ENCODE data around the gene MXRA7.

The MXRA7 gene

DNA sequence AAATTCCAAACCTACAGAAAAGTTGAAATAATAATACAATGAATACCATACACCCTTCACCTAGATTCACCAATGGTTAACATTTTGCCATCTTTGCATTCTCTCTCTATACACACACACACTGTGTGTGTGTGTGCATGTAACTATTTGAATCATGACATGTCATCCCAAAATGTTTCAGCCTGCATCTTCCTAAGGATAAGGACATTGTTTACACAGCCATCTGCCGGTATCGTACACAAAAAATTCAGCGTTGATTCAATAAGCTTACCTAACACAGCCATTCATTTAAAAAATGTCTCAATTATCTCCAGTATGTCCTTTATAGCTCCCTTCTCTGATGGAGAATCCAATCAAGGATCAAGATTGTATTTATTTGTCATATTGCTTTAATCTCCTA is 3.9 kb downstream of the MXRA7 start:
- peak overlapping the region in 2 of 3 experiments; percentile 28 to 34 for H3K4me3 Mint-ChIP-seq
- H3K9me3 Mint-ChIP-seq = no peaks in the 10 kb centered on the region
- no peaks in the 10 kb centered on the region for H3K27me3 Mint-ChIP-seq (ENCODE audit: low read depth)
- H3K4me1 Mint-ChIP-seq = peaks cover 57% of the 10 kb centered on the region
- H3K27ac Mint-ChIP-seq = peak overlapping the region; percentile 26 to 68 (median 51)
- TF ChIP-seq, protein P1, sequence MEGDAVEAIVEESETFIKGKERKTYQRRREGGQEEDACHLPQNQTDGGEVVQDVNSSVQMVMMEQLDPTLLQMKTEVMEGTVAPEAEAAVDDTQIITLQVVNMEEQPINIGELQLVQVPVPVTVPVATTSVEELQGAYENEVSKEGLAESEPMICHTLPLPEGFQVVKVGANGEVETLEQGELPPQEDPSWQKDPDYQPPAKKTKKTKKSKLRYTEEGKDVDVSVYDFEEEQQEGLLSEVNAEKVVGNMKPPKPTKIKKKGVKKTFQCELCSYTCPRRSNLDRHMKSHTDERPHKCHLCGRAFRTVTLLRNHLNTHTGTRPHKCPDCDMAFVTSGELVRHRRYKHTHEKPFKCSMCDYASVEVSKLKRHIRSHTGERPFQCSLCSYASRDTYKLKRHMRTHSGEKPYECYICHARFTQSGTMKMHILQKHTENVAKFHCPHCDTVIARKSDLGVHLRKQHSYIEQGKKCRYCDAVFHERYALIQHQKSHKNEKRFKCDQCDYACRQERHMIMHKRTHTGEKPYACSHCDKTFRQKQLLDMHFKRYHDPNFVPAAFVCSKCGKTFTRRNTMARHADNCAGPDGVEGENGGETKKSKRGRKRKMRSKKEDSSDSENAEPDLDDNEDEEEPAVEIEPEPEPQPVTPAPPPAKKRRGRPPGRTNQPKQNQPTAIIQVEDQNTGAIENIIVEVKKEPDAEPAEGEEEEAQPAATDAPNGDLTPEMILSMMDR (IDR thresholded peaks at IDR 0.05; ENCODE audit: unreplicated experiment in 3 of 3) = no peak
- peaks cover 4% of the 10 kb centered on the region for H3K36me3 Mint-ChIP-seq (ENCODE audit: low read depth)

DNA sequence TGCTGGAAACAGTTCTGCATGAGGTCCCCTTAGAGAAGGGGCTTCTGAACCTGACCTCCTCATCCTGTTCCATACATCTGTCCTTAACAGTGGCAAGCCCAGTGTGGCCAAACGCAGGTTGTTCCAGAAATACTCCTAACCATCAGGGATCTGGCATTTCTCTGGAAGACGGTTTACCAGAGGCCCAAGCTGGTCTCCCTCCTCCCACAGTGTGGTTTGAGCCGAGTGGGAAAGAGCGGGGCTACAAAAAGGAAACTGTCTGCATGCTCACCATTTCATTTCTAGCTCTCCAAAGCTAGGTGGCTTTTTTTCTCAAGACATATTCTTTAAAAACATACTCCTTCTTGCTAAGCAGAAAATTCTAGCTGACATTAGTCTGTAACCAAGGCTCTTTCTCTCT is 6.0 kb downstream of the MXRA7 start:
- Mint-ChIP-seq H3K36me3 (ENCODE audit: low read depth) (peaks cover 4% of the 10 kb centered on the region), H3K27ac (peak overlapping the region; percentile 57 to 89 (median 77)), H3K27me3 (ENCODE audit: low read depth) (no peaks in the 10 kb centered on the region), H3K4me3 (peak overlapping the region in 1 of 3 experiments; percentile 25), H3K9me3 (no peaks in the 10 kb centered on the region), H3K4me1 (peaks cover 66% of the 10 kb centered on the region)
- TF ChIP-seq, protein P1 (IDR thresholded peaks at IDR 0.05; ENCODE audit: unreplicated experiment in 3 of 3) = no peak

DNA sequence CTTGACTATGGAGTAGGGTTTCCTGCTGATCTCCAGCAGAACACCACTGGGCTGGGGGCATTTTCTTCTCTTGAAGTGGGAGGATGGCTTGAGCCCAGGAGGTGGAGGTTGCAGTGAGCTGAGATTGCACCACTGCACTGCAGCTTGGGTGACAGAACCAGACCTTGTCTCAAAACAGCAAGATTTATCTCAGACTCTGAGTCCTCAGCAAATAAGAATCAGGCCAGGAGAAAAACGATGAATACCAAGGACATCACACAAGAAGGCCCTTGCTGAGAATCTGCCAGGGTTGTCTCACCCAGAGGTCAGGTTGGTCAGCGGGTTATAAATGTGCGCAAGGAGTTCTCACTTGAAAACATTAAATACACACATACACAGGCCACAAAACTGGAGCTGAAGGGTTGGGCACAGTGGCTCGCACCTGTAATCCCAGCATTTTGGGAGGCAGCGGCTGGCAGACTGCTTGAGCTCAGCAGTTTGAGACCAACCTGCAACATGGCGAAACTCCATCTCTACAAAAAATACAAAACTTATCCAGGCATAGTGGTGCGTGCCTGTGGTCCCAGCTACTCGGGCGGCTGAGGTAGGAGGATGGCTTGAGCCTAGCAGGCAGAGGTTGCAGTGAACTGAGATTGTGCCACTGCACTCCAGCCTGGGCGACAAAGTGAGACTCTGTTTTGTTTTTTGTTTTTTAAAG is 7.7 kb downstream of the MXRA7 start:
- H3K4me3 Mint-ChIP-seq = peak overlapping the region in 1 of 3 experiments; percentile 42
- TF ChIP-seq, protein P1 (IDR thresholded peaks at IDR 0.05; ENCODE audit: unreplicated experiment in 3 of 3) = no peak
- no peaks in the 10 kb centered on the region for H3K27me3 Mint-ChIP-seq (ENCODE audit: low read depth)
- H3K4me1 Mint-ChIP-seq = peaks cover 58% of the 10 kb centered on the region
- peaks cover 4% of the 10 kb centered on the region for H3K36me3 Mint-ChIP-seq (ENCODE audit: low read depth)
- H3K27ac Mint-ChIP-seq = peak overlapping the region in 2 of 3 experiments; percentile 51 to 56
- H3K9me3 Mint-ChIP-seq = no peaks in the 10 kb centered on the region

DNA sequence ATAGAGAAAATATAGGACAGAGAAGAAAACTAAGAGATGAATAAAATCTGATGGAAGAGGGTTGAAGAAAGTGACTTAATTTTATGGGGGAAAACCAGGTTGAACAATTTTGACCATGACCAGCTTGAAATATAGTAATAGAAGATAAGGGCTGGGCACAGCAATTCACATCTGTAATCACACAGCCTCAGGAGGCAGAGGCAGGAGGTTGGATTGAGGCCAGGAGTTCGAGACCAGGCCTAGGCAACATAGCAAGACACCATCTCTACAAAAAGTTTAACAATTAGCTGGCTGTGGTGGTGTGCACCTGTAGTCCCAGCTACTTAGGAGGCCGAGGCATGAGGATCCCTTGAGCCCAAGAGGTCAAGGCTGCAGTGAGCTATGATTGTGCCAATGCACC is 8.7 kb downstream of the MXRA7 start:
- TF ChIP-seq, protein P1 (IDR thresholded peaks at IDR 0.05; ENCODE audit: unreplicated experiment in 3 of 3) = no peak
- peaks cover 61% of the 10 kb centered on the region for H3K4me1 Mint-ChIP-seq
- H3K9me3 Mint-ChIP-seq = no peaks in the 10 kb centered on the region
- H3K27ac Mint-ChIP-seq = peak overlapping the region; percentile 70 to 90 (median 87)
- H3K36me3 Mint-ChIP-seq (ENCODE audit: low read depth) = no peaks in the 10 kb centered on the region
- H3K4me3 Mint-ChIP-seq = peak overlapping the region in 1 of 3 experiments; percentile 39
- no peaks in the 10 kb centered on the region for H3K27me3 Mint-ChIP-seq (ENCODE audit: low read depth)

DNA sequence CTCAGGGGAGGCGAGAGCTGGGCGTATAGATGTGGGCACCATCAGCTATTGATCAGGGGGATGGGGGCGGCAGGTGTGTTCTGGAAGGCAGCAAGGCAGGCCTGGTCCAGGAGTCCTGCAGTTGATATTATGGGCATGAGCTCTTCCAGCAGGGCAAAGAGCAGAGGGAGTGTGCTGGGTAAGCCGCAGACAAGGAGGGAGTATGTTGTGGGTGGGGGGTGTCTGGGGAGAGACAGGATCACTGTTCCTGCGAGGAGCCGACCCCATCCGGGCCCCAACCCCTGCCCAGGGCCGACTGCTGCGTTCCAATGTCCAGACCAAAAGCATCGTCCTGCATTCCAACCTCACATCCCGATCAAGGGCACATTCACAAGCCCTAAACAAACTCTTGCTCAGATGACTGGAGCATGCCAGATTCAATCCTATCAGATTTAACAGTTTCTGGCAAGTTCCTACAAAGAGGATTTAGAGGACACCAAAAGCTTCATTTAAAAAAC is 9.2 kb downstream of the MXRA7 start:
- Mint-ChIP-seq H3K27ac (peak overlapping the region; percentile 70 to 90 (median 87)), H3K27me3 (ENCODE audit: low read depth) (no peaks in the 10 kb centered on the region), H3K4me1 (peaks cover 61% of the 10 kb centered on the region), H3K4me3 (peak overlapping the region; percentile 26 to 39 (median 37)), H3K9me3 (no peaks in the 10 kb centered on the region), H3K36me3 (ENCODE audit: low read depth) (no peaks in the 10 kb centered on the region)
- TF ChIP-seq, protein P1 (IDR thresholded peaks at IDR 0.05; ENCODE audit: unreplicated experiment in 3 of 3) = no peak

Measured in nephron (organoid).